Adrenal gland (tissue), 5 donors: ENCODE data around the gene KLHL7.

Experiments
- CTCF ChIP-seq, 6 experiments: fragments of 450-650 bp in 4 of 6; fragments of 200-600 bp in 2 of 6; sonication (generic) in 1 of 6; IDR thresholded peaks; 1 replicate in 5 of 6; 2 replicates in 1 of 6; pipeline versions ENCODE4 v1.5.1 to v1.8.0; 2016 to 2021; ENCODE audit warnings: antibody characterized with exemption in 6 of 6, mild to moderate bottlenecking in 2 of 6, moderate library complexity in 1 of 6
- POLR2A ChIP-seq, 2 donors: fragments of 450-650 bp; IDR thresholded peaks; one replicate each; pipeline ENCODE4 v1.6.1; 2017; ENCODE audit warnings: antibody characterized with exemption in 2 of 2, mild to moderate bottlenecking in 2 of 2, moderate library complexity in 1 of 2
- donor health status: DM: no; HTN: no; CAD: no.

GRCh38 chr7:23208316-23208715 lies 102.7 kb downstream of the KLHL7 start:
- TF ChIP-seq CTCF (IDR thresholded peaks at IDR 0.05) (no peak), POLR2A (IDR thresholded peaks at IDR 0.05) (no peak)
